Adrenal gland (tissue), 12 donors: Measurements from ENCODE around the gene SCYGR6. TPM values are rescaled to one million over a fixed set of nuclear protein-coding genes. Genes with fewer than 3 reads are reported as not detected.

Experiments used
- DNase-seq, 7 donors: peaks; one replicate each; pipeline ENCODE4 v3.0.0-alpha.2; 2019 to 2020
- H3K27ac ChIP-seq, 5 donors: fragments of 200-600 bp; sonication (generic) in 4 of 5; 1 replicate in 3 of 5; 2 replicates in 2 of 5; pipeline versions ENCODE4 v1.5.1 to v1.8.0; 2016 to 2020; ENCODE audit warnings: mild to moderate bottlenecking in 1 of 5
- H3K27me3 ChIP-seq: fragments of 200-600 bp; 2 replicates; pipeline ENCODE4 v1.8.0; 2021
- H3K36me3 ChIP-seq, 2 donors: fragments of 200-600 bp; replicated peaks in 1 of 2; 1 replicate in 1 of 2; 2 replicates in 1 of 2; pipeline versions ENCODE4 v1.5.1 to v1.8.0; 2018 to 2022
- H3K4me1 ChIP-seq, 2 donors: fragments of 200-600 bp; replicated peaks in 1 of 2; 1 replicate in 1 of 2; 2 replicates in 1 of 2; pipeline versions ENCODE4 v1.5.1 to v1.8.0; 2018 to 2021
- H3K4me3 ChIP-seq, 4 donors: fragments of 200-600 bp; sonication (generic) in 3 of 4; one replicate each; pipeline ENCODE4 v1.5.1; 2016 to 2018
- H3K9me3 ChIP-seq, 3 donors: fragments of 200-600 bp; sonication (generic) in 1 of 3; replicated peaks in 1 of 3; 1 replicate in 2 of 3; 2 replicates in 1 of 3; pipeline versions ENCODE4 v1.5.1 to v1.8.0; 2016 to 2021
- CTCF ChIP-seq, 6 experiments: fragments of 450-650 bp in 4 of 6; fragments of 200-600 bp in 2 of 6; sonication (generic) in 1 of 6; IDR thresholded peaks; 1 replicate in 5 of 6; 2 replicates in 1 of 6; pipeline versions ENCODE4 v1.5.1 to v1.8.0; 2016 to 2021; ENCODE audit warnings: antibody characterized with exemption in 6 of 6, mild to moderate bottlenecking in 2 of 6, moderate library complexity in 1 of 6
- POLR2A ChIP-seq, 2 donors: fragments of 450-650 bp; IDR thresholded peaks; one replicate each; pipeline ENCODE4 v1.6.1; 2017; ENCODE audit warnings: antibody characterized with exemption in 2 of 2, mild to moderate bottlenecking in 2 of 2, moderate library complexity in 1 of 2
- WGBS, 4 donors: extraction: QIAGEN DNeasy Blood & Tissue Kit in 2 of 4; methylation state at CpG; one replicate each; pipeline versions ENCODE4 v1.1.5 to v1.1.7; 2013 to 2017; 5-methylcytosine and 5-hydroxymethylcytosine counted together
- intact Hi-C, 2 donors: fragments of 100-400 bp; cut with DNase I; formaldehyde crosslinking; loops; one replicate each; pipeline versions ENCODE4 v1.14.1 to v1.15.0; 2022 to 2023
- polyA plus RNA-seq, 3 donors: library from polyadenylated mRNA; stranded (reverse); fragments of 200-250 nt in 2 of 3; fragments of 350-450 nt in 1 of 3; fragmentation: Illumina TruSeq in 1 of 3; extraction: RNeasy Lipid Tissue Mini Kit (QIAGEN cat#74804) in 1 of 3; gene quantifications; one replicate each; pipeline ENCODE4 v1.2.3, GENCODE V29; 2013 to 2014
- total RNA-seq, 9 donors: library from RNA; depleted of rRNA in 4 of 9; stranded (reverse); fragments of >200 nt in 4 of 9; fragments of 120-200 nt in 1 of 9; fragmentation: NEBNext Ultra II Directional in 1 of 9; extraction: Animal tissue kit (Norgen Biotek cat#: 25700) in 1 of 9; gene quantifications; one replicate each; pipeline versions ENCODE4 v1.1.0 to v1.2.4, GENCODE V29; 2013 to 2023
- donor health status: healthy with polysubstance abuse.
- donor health status: Bipolar disorder and iron deficiency.
- donor health status: DM: yes; HTN: yes; CAD: no.
- donor health status: DM: no; HTN: no; CAD: no.
- donor health status: DM: no; HTN: no; CAD: no.
- donor health status: DM: yes; HTN: yes; CAD: no.

Gene SCYGR6
- total and polyA plus RNA-seq, 12 donors: not detected

DNA sequence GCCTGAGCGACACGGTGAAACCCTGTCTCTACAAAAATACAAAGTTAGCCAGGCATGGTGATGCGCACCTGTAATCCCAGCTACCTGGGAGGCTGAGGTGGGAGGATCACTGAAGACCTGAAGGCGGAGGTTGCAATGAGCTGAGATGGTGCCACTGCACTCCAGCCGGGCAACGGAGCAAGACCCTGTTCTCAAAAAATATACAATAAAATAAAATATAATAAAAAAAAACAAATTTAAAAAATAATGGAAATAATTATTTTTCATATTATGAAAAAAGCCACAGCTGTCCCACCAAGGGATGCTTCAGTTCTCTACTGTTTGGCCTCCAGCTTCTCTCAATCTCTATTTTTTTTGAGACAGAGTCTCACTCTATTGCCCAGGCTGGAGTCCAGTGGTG is 17.2 kb downstream of the SCYGR6 start:
- Histone ChIP-seq H3K4me1 (no peaks in the 10 kb centered on the region), H3K27me3 (no peaks in the 10 kb centered on the region), H3K9me3 (no peaks in the 10 kb centered on the region), H3K36me3 (no peaks in the 10 kb centered on the region), H3K27ac (no peak overlapping the region), H3K4me3 (no peak overlapping the region)
- WGBS, 4 donors: 81 to 85% (median 83%) methylated on average over 6 of the region's 6 CpGs
- TF ChIP-seq POLR2A (IDR thresholded peaks at IDR 0.05) (no peak), CTCF (IDR thresholded peaks at IDR 0.05) (no peak)
- intact Hi-C loops: no loop called here
- DNase-seq: no peak

DNA sequence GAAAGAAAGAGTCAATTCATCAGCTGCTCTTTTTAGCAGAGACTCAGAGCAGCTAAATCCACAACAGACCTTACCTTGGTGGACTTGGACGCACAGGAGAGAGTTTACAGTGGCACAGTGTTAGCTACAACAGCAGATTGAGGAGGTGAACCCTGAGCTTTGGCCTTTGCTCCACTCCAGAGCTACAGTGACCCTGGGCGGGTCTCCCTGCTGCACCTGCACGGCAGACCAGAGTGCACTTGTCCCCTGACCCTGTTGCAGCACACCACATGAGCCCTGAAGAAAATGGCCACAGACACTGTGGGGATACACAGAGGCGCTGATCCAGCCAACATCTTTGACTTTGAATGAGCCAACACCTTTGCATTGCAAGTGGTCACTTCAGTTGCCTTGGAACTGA is 17.7 kb downstream of the SCYGR6 start:
- no peaks in the 10 kb centered on the region for H3K4me1 ChIP-seq
- H3K9me3 ChIP-seq: no peaks in the 10 kb centered on the region
- TF ChIP-seq POLR2A (IDR thresholded peaks at IDR 0.05): no peak
- no peak for TF ChIP-seq CTCF (IDR thresholded peaks at IDR 0.05)
- WGBS, 4 donors: 46 to 80% (median 75%) methylated on average over 2 to 4 of the region's 4 CpGs
- no peaks in the 10 kb centered on the region for H3K27me3 ChIP-seq
- H3K4me3 ChIP-seq: no peak overlapping the region
- H3K27ac ChIP-seq: no peak overlapping the region
- DNase-seq: no peak
- no peaks in the 10 kb centered on the region for H3K36me3 ChIP-seq
- intact Hi-C loops: no loop called here

DNA sequence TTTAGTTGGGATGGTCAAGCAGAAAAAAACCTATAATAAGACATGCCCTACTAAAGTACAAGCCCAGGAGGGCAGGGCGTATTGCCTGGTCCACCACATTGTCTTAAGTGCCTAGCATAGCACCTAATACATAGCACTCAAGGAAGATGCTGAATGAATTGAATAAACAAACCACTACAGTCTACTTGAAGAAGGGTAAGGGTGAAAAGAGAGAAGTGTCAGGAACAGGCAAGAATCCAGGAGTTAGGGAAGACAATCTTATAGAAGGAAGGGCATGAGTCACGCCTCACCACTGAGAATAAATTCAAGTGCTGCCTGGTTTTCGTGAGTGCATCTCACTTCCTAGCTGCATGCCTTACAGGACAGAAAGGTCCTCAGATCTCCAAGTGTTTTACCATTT is 20.6 kb downstream of the SCYGR6 start:
- intact Hi-C loops: no loop called here

GRCh38 chr2:227703280-227703732 is 21.3 kb downstream of the SCYGR6 start:
- Histone ChIP-seq H3K36me3 (no peaks in the 10 kb centered on the region), H3K27ac (no peak overlapping the region), H3K27me3 (no peaks in the 10 kb centered on the region), H3K4me3 (no peak overlapping the region), H3K9me3 (no peaks in the 10 kb centered on the region), H3K4me1 (no peaks in the 10 kb centered on the region)
- 65 to 75% (median 68%) methylated on average over 4 of the region's 4 CpGs for WGBS, 4 donors
- intact Hi-C loops: no loop called here
- no peak for TF ChIP-seq POLR2A (IDR thresholded peaks at IDR 0.05)
- TF ChIP-seq CTCF (IDR thresholded peaks at IDR 0.05): no peak
- no peak for DNase-seq

More for the DNA sequence above, 20.6 kb downstream of the SCYGR6 start:
- 63 to 81% (median 73%) methylated on average over 3 of the region's 3 CpGs for WGBS, 4 donors
- Histone ChIP-seq H3K9me3 (no peaks in the 10 kb centered on the region), H3K4me1 (no peaks in the 10 kb centered on the region), H3K27ac (no peak overlapping the region), H3K4me3 (no peak overlapping the region), H3K36me3 (no peaks in the 10 kb centered on the region), H3K27me3 (no peaks in the 10 kb centered on the region)
- TF ChIP-seq POLR2A (IDR thresholded peaks at IDR 0.05) (no peak), CTCF (IDR thresholded peaks at IDR 0.05) (no peak)
- no peak for DNase-seq
